Measurements from ENCODE around the gene UCN.
"Not testable (repeated sequence)": the region's sequence is repeated elsewhere in the genome, so short reads cannot be mapped to it uniquely, and the experiment has no call there.

The UCN gene

GRCh38 chr2:27313882-27314645, 5.8 kb upstream of the UCN start:
- no peak for DNase-seq

GRCh38 chr2:27312152-27312551, 3.9 kb upstream of the UCN start:
- DNase-seq: no peak

- DNase-seq: no peak
Measured at GRCh38 chr2:27309651-27310050, 1.4 kb upstream of the UCN start.

- DNase-seq: no peak
Measured at GRCh38 chr2:27307545-27308358, 493 bp downstream of the UCN start.

- no peak for DNase-seq
Measured at GRCh38 chr2:27307287-27307544, 1.0 kb downstream of the UCN start.

- DNase-seq: peak; percentile 74
Measured at GRCh38 chr2:27306573-27307286, 1.5 kb downstream of the UCN start.

- no peak for DNase-seq
Measured at GRCh38 chr2:27306136-27306535, 2.1 kb downstream of the UCN start.

GRCh38 chr2:27305516-27305915, 2.7 kb downstream of the UCN start:
- DNase-seq: no peak

GRCh38 chr2:27304488-27305240, 3.6 kb downstream of the UCN start:
- no peak for DNase-seq

GRCh38 chr2:27303093-27304025, 4.9 kb downstream of the UCN start:
- DNase-seq: peak; percentile 59

GRCh38 chr2:27300606-27301005, 7.6 kb downstream of the UCN start:
- DNase-seq: not testable (repeated sequence)

- DNase-seq: no peak
Measured at GRCh38 chr2:27298391-27299080, 9.7 kb downstream of the UCN start.

GRCh38 chr2:27297195-27297594, 11.1 kb downstream of the UCN start:
- no peak for DNase-seq

- DNase-seq: no peak
Measured at GRCh38 chr2:27296481-27296880, 11.8 kb downstream of the UCN start.

GRCh38 chr2:27294928-27295327, 13.3 kb downstream of the UCN start:
- no peak for DNase-seq

- no peak for DNase-seq
Measured at GRCh38 chr2:27291865-27292264, 16.4 kb downstream of the UCN start.

GRCh38 chr2:27290549-27290948, 17.7 kb downstream of the UCN start:
- no peak for DNase-seq

- DNase-seq: no peak
Measured at GRCh38 chr2:27288610-27289009, 19.6 kb downstream of the UCN start.

- DNase-seq: no peak
Measured at GRCh38 chr2:27285481-27285880, 22.8 kb downstream of the UCN start.

GRCh38 chr2:27284996-27285395, 23.2 kb downstream of the UCN start:
- no peak for DNase-seq

- DNase-seq: no peak
Measured at GRCh38 chr2:27282892-27283291, 25.4 kb downstream of the UCN start.

Data from activated CD8-positive, alpha-beta memory T cell treated with anti-CD3 and anti-CD28 coated beads, Interleukin-2, amount 50 U/mL, for 48 hours (primary cell).